ENCODE measurements around the gene DEDD.
A peak's percentile ranks its signal among the peaks of the same experiment; 100 is the strongest.

The DEDD gene

DNA sequence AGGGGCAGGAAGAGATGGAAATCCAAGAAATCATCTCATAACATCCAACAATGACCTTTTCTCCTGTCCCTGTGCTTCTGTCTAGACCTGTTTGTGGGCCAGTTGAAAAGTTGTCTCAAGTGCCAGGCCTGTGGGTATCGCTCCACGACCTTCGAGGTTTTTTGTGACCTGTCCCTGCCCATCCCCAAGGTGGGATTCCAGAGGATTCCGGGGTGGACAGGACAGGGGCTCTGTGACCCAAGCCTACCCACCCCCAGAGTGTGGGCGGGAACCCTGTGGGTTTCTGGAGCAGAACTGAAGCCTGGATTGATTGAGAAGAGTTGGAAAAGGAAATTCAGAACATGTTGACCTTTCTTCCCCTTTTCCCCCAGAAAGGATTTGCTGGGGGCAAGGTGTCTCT, 31.3 kb upstream of the DEDD start:
- no peak for DNase-seq (ENCODE audit: low read depth in 1 of 2, low spot score in 1 of 2)

DNA sequence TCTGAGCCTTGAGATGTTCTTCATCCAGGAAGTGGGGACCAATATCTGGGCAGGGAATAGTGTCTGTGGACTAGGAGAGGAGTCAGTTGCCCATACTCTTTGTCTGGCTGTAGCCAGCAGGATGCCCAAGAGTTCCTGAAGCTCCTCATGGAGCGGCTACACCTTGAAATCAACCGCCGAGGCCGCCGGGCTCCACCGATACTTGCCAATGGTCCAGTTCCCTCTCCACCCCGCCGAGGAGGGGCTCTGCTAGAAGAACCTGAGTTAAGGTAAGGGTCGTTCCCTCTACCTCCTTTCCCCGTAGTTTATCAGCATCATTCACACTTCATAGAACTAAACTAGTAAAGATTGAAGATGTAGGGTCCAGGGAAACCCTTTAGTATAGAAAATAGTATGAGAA, 30.3 kb upstream of the DEDD start:
- DNase-seq (ENCODE audit: low read depth in 1 of 2, low spot score in 1 of 2), result no peak

DNA sequence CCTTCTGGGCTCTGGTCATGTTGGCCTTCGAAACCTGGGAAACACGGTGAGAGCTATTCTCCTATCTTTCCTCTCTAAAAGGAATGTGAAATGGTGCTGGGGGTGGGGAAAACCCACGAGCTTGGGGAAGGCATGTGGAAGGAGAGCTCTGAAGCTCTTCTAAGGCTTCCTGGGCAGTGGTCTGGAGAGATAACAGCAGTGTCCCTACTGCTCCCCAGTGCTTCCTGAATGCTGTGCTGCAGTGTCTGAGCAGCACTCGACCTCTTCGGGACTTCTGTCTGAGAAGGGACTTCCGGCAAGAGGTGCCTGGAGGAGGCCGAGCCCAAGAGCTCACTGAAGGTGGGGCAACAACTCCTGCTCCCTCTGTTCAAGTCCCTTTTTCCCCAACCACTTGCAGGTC, 29.6 kb upstream of the DEDD start:
- no peak for DNase-seq (ENCODE audit: low read depth in 1 of 2, low spot score in 1 of 2)

DNA sequence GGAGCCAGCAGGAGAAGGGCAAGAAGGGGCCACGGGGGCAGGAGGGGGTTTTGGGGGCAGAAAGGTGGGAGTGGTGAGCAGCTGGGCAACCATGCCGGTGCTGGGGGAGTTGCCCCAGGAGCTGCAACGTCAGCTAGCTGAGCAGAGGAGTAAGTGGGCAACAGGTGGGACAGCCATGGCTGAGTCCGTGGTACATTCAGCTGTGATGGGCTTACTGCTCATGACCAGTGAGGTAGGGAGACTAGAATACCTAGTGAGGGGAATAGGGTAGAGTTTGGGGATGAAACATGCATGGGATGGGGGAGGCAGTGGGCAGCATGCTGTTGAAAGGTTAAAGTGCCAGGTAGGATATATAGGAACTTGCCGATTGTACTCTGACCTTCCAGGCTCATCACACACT, 29.2 kb upstream of the DEDD start:
- DNase-seq (ENCODE audit: low read depth in 1 of 2, low spot score in 1 of 2), result no peak

DNA sequence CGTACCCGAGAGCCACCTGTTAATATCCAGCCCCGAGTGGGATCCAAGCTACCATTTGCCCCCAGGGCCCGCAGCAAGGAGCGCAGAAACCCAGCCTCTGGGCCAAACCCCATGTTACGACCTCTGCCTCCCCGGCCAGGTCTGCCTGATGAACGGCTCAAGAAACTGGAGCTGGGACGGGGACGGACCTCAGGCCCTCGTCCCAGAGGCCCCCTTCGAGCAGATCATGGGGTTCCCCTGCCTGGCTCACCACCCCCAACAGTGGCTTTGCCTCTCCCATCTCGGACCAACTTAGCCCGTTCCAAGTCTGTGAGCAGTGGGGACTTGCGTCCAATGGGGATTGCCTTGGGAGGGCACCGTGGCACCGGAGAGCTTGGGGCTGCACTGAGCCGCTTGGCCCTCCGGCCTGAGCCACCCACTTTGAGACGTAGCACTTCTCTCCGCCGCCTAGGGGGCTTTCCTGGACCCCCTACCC, 28.2 kb upstream of the DEDD start:
- DNase-seq (ENCODE audit: low read depth in 1 of 2, low spot score in 1 of 2), result no peak

DNA sequence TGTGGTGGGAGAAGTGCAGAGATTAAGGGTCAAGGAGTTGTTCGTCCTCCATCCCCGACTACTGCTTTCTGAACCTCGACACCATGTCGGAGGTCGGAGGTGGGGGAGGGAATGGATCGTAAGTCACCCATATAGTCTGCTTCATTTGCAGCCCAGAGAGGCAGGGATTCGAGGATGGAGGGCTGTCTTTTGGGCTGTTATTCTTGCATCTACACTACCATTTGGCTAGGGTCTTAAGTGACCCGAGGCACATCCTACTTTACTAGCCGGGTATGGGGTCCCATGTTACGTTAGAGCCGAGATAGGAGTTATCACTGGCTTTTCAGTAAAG, 27.4 kb upstream of the DEDD start:
- no peak for DNase-seq (ENCODE audit: low read depth in 1 of 2, low spot score in 1 of 2)

DNA sequence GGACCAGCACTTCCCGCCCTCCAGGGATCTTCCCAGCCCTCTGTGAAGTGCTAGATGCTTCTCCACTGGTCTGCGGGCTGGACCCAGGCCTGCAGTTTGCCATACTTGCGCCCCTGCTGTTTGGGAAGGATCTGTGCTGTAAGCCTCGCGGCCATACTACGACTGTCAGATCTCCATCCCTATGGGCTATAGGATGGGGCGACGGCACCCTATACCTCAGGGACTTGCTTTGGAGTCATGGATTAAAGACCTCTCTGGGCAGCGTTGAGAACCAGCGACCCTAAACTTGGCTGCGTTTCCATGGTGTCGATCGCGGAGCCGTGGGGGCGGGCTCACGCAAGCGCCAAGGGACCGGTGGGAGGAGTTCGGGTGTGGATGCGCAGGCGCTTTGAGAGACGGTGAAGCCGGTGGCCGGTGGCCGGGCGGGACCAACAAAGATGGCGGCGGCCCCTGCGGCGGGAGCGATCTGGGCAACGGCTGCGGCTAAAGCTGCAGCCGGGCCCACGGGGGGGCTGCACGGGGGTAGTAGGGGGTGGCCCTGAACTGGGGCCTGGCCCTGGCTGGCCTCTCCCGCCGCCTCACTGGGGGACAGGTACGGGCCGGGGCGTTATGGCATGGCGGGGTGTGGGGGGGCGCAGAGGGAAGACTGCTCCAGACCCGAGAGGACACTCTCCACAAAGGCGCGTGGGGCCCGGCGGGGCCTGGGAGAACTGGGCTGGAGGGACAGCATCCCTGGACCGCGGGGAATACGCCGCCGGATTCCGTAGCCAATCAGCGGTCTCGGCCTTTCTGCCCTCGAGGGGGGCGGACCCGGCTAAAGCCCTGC, 26.8 kb upstream of the DEDD start, which contains the start of gene USP21:
Gene USP21 (plus strand): TSS at position 414 of the 826 bp plus-strand sequence. CDS start 1,141 bp downstream, outside the sequence.
- peak; percentile 80 to 90 for DNase-seq (ENCODE audit: low read depth in 1 of 2, low spot score in 1 of 2)

DNA sequence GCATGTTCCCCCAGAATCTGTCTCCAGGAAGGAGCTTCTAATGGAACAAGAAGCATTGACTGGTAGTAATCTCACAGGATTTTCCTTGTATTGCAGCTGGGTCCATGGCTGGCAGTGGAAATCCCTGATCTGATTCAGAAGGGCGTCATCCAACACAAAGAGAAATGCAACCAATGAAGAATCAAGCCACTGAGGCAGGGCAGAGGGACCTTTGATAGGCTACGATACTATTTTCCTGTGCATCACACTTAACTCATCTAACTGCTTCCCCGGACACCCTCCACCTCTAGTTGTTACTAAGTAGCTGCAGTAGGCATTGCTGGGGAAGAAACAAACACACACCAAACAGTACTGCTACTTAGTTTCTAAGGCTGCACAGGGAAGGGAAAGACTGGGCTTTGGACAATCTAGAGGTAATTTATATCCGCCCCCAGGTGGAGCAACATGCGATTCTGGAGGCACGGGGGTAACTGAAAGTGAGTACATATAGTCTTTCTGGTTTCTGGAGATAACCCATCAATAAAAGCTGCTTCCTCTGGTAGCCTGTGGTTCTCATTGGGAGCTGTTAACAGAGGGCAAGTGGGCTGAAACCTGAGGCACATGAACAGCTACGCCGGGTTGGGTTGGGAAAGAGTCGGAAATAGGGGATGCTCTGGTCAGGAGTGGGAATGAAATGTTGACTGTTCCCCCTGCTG, 26.0 kb upstream of the DEDD start:
- no peak for DNase-seq (ENCODE audit: low read depth in 1 of 2, low spot score in 1 of 2)

DNA sequence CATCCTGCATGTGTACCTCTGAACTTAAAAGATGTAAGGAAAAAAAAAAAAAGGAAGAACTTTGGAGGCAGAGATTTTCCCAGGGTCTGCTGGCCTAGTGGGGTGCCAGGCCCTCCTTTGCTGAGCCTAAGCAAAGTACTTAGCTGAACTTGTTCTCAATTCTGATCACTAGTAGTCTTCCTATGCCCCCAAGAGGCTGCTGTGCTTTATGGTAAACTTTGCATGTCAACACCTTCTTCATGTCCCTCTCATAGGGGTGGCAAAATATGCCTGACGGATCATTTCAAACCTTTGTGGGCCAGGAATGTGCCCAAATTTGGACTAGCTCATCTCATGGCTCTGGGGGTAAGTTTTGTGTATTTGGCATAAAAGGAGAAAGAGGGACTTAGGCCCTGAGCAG, 25.4 kb upstream of the DEDD start:
- DNase-seq (ENCODE audit: low read depth in 1 of 2, low spot score in 1 of 2), result no peak

DNA sequence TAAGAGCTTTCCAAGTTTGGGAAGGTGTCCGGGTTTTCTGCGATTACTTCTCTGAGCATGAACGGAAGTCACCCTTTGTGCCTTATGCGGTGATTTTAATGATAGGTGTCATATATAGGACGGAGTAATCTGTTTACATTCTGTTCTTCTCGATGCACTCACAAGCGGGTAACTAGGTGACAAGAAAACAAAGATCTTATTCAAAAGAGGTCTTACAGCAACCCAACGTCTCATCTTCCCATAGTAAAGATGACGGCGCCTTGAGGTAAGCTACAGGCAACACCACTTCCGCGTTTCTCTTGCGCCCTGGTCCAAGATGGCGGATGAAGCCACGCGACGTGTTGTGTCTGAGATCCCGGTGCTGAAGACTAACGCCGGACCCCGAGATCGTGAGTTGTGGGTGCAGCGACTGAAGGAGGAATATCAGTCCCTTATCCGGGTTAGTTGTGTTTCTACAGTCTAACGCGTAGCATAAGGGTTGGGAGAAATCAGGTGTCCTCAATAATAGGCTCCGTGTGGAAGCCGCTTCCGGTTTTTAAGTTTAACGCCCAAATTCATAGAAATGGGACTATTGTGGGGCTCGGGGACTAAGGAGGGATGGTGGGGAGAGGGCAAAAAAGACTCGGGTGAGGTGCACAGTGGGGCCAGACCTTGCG, 21.3 kb upstream of the DEDD start, which contains the start of gene UFC1:
Gene UFC1 (plus strand): TSS at position 297 of the 656 bp plus-strand sequence. CDS start 20 bp downstream, at position 317.
- DNase-seq (ENCODE audit: low read depth in 1 of 2, low spot score in 1 of 2), result peak; percentile 63 to 76

DNA sequence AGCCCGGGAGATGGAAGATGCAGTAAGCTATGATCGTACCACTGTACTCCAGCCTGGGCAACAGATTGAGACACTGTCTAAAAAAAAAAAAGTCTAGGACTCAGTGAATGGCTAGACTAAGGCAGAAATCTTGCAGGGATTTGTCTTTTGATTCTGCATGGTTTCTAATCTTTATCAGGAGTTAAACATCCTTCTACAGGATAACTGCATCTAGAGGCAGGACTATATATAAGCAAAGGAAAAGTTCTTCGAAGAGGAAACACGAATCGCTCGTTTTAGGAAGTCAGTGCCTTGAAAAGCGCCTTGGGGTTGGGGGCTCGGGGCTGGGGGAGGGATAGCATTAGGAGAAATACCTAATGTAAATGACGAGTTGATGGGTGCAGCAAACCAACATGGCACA, 20.7 kb upstream of the DEDD start:
- no peak for DNase-seq (ENCODE audit: low read depth in 1 of 2, low spot score in 1 of 2)

DNA sequence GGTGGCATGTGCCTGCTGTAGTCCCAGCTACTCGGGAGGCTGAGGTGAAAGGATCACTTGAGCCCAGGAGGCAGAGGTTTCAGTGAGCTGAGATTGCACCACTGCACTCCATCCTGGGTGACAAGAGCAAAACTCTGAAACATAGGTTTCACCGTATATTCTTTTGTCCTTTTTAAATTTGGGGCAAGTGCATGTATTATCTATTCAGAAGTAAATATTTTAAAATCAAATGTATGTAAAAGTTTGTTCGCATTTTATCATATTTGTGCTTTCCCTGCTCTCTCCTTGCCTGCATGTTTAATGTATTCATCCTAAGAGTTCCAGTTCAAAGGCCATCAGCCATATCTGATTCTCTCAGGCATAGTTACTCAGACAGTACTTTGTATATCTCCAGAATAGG, 13.4 kb upstream of the DEDD start:
- no peak for DNase-seq (ENCODE audit: low read depth in 1 of 2, low spot score in 1 of 2)

DNA sequence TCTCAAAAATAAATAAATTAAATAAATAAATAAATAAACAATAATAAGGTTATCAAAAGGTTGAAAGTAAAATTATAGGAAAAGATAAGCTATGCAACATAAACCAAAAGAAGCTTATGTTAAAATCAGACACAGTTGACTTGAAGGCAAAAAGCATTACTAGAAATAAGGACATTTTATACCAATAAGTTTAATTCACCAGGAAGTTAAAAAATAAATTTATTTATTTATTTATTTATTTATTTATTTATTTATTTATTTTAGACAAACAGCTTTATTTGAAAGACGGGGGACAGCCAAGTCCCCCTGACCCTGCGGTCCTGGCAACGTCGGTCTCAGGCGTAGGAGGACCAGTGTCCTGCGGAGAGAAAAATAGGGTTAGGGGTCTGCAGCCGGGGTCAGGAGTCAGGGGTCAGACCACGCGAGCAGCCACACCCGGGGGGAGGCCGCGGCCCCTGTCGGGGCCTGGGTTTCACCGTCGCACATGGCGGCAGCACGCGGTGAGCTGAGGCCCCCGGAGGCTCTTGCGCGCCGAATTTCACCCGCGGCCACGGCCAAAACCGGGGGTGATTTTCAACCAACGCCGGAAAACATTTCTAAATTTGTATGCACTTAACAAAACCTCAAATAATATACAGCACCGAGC, 8.4 kb upstream of the DEDD start:
- DNase-seq (ENCODE audit: low read depth in 1 of 2, low spot score in 1 of 2), result no peak

DNA sequence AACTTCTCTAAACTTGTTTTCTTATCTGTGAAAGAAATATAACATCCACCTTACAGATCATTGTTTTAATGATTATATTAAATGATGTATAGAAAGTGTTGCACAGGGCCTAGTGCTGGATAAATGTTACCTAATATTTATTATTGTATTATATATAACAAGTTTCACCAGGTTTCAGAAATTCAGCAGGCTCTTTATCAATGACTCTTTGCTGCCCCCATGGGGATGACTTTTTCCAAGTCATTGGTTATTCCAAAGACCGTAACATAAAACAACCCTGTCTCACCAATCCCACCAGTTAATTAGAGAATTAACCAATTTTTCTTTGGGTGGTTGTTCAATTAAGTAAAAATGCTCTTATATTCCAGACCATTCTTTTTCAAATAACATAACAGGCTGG, 7.3 kb upstream of the DEDD start:
- DNase-seq (ENCODE audit: low read depth in 1 of 2, low spot score in 1 of 2), result peak in 1 of 2 donors; percentile 32

DNA sequence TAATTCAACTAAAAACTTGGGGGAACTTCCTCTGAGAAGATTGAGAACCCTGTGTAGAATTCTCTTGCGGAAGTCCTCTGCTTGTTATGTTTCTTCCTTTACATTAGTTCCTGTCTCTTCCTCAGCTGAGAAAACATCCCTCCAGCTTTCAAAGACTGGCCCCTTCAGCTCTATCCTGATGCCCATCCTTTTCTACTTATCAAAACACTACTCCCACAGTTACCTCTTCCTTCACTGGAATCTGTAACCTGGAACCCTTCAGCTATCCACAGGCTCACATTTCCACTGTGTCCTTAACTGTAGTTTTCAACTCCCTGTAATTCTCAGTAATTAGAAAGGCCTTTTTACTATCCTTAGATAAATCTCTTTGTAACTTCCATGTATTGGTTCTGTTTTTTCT, 6.0 kb upstream of the DEDD start:
- DNase-seq (ENCODE audit: low read depth in 1 of 2, low spot score in 1 of 2), result no peak

DNA sequence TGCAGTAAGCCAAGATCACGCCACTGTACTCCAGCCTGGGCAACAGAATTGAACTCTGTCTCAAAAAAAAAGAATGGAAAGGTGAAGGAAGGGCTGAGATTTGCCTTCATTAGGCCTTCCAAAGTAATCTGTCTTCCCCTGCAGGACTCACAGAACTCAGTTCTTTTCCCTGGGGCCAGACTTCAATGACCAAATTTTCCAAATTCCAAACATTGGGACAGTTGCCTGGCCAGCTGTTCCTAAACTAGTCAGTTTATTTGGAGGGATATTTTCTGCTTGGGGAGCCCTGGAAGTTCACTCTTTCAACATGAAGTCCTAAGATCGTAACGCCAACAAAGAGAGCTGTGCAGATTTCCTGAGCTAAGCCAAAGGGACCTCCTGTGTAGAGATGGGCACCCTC, 5.4 kb upstream of the DEDD start:
- no peak for DNase-seq (ENCODE audit: low read depth in 1 of 2, low spot score in 1 of 2)

DNA sequence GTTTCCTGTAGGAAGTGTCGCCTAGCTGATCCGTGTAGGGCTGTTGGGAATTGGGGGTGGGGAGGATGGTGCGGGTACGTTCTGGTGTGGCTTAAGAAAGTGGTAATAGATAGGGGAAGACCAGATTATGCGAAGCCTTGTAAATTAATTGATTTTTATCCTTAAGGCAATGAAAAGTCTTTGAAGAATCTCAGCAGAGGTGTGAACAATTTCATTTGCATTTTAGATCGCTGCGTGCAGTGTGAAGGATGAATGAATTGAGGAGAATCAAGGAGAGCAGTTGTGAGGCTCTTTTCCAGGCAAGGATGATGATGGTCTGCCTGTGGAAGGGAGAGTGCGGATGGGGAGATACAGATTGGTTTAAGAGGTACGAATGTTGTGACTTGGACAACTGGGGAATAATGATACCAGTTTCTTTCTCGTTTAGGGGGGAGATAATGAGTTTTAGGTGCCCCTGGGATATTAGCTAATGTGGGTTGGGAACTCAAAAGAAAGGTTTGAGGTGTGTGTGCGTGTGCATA, 813 bp upstream of the DEDD start:
- no peak for DNase-seq (ENCODE audit: low read depth in 1 of 2, low spot score in 1 of 2)

DNA sequence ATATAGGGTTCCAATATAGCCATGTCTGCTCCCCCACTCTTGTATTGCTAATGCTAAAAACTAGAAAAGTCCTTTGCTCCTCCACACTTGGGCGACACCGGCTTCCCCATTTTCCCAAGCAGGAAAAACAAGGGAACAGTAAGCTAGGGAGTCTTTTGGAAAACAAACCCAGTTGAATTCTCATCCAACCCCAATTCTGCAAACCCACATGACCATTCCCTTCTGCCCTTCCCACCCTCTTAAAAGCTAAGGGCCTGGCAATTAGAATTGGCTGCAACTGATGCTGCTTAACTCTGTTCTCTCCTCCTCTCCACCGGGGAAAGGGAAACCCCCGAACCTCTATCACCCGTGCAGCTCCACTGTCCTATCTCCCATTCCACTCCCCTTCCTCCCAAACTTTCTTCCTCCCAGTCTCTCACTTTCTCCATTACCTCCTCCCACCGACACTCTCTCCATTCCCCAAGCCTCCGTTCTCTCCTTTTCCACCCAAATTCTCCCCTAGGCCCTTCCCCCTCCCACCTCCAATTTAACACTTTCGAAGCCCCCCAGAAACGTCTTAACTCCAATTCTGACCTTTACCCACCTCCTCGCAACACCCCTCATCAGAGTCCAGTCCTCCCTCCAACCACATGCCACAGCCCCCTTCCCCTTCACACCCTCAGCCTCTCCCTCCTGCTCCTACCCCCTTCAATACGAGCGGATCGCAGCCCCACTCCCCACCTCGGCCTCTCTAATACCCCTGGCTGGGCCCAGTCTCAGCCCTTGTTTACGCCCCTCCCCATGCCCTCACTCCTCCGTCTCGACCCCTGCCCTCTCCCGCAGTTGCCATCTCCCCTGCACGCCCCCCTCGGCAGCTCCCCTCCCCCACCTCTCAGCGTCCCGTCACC, 701 bp downstream of the DEDD start:
- no peak for DNase-seq (ENCODE audit: low read depth in 1 of 2, low spot score in 1 of 2)

DNA sequence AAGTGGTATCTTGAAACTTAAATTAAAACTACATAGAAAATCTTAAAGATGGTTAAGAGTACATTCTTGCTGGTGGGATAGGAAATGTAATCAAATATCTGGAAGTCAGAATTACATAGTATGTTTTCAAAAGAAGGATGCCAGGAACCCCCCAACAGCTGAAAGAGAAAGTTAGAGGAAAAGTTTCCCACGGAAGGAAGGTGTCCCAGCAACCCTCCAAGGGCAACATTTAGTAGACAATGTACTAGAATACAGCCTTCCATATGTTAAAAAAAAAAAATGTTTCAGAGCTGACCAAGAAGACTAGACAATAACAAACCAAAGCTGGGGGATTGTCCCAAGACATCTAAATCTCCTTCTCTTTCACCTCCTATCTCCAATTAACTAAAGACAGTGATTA, 2.2 kb downstream of the DEDD start:
- DNase-seq (ENCODE audit: low read depth in 1 of 2, low spot score in 1 of 2), result no peak
